Fibroblast of mammary gland (primary cell): ENCODE measurements around the gene NABP1.
A peak's percentile ranks its signal among the peaks of the same experiment; 100 is the strongest.

Source experiments
- DNase-seq: peaks from one replicate; pipeline ENCODE4 v3.0.0-alpha.2; 2010; ENCODE audit warnings: low read depth
- H3K4me3 ChIP-seq: 2 replicates; pipeline ENCODE4 v1.5.1; 2011; ENCODE audit warnings: low read depth, mild to moderate bottlenecking, low read length, moderate library complexity; ENCODE audit not compliant: control insufficient read depth
- CTCF ChIP-seq: conservative IDR thresholded peaks from 2 replicates; pipeline ENCODE4 v1.5.1; 2011; ENCODE audit warnings: low read depth, low read length, inconsistent platforms; ENCODE audit not compliant: control insufficient read depth, insufficient read depth

The NABP1 gene

GRCh38 chr2:191711621-191712020 lies 33.7 kb downstream of the NABP1 start:
- no peak overlapping the region for H3K4me3 ChIP-seq
- DNase-seq = no peak
- no peak for TF ChIP-seq CTCF

- peak; percentile 20 for TF ChIP-seq CTCF
- no peak for DNase-seq
- no peak overlapping the region for H3K4me3 ChIP-seq
Observed at GRCh38 chr2:191713837-191714236, 35.9 kb downstream of the NABP1 start.

GRCh38 chr2:191714925-191715324 lies 37.0 kb downstream of the NABP1 start:
- TF ChIP-seq CTCF = no peak
- H3K4me3 ChIP-seq = no peak overlapping the region
- DNase-seq = no peak

GRCh38 chr2:191715471-191715870 lies 37.5 kb downstream of the NABP1 start:
- TF ChIP-seq CTCF = no peak
- DNase-seq = no peak
- H3K4me3 ChIP-seq = no peak overlapping the region

GRCh38 chr2:191719261-191719660 lies 41.3 kb downstream of the NABP1 start:
- TF ChIP-seq CTCF = no peak
- H3K4me3 ChIP-seq = no peak overlapping the region
- DNase-seq = no peak

- DNase-seq = no peak
- no peak for TF ChIP-seq CTCF
- no peak overlapping the region for H3K4me3 ChIP-seq
Observed at GRCh38 chr2:191719938-191720337, 42.0 kb downstream of the NABP1 start.

GRCh38 chr2:191721331-191721730 lies 43.4 kb downstream of the NABP1 start:
- TF ChIP-seq CTCF = no peak

More at GRCh38 chr2:191721331-191721730, 43.4 kb downstream of the NABP1 start:
- H3K4me3 ChIP-seq = no peak overlapping the region
- no peak for DNase-seq
